HG03469 (cell line): Measurements from ENCODE around the gene GRIFIN.
A peak's percentile ranks its signal among the peaks of the same experiment; 100 is the strongest.
"Not testable (repeated sequence)": the region's sequence is repeated elsewhere in the genome, so short reads cannot be mapped to it uniquely, and the experiment has no call there.

Experiments used
- ATAC-seq: cut with Tn5 transposase; IDR thresholded peaks from one replicate; pipeline ENCODE4 v1.9.1; 2021; ENCODE audit warnings: mild to moderate bottlenecking, moderate library complexity, moderate number of reproducible peaks; ENCODE audit not compliant: unreplicated experiment

Gene GRIFIN

GRCh38 chr7:2461268-2462026, 14.8 kb downstream of the GRIFIN start:
- ATAC-seq = no peak

GRCh38 chr7:2460641-2461040, 15.6 kb downstream of the GRIFIN start:
- no peak for ATAC-seq

GRCh38 chr7:2460188-2460587, 16.0 kb downstream of the GRIFIN start:
- ATAC-seq = no peak

- ATAC-seq = no peak
Observed at GRCh38 chr7:2459674-2460073, 16.5 kb downstream of the GRIFIN start.

- not testable (repeated sequence) for ATAC-seq
Observed at GRCh38 chr7:2453849-2454248, 22.3 kb downstream of the GRIFIN start.

GRCh38 chr7:2452643-2453270, 23.4 kb downstream of the GRIFIN start:
- no peak for ATAC-seq

- no peak for ATAC-seq
Observed at GRCh38 chr7:2452074-2452507, 24.1 kb downstream of the GRIFIN start.

- ATAC-seq = peak; percentile 56
Observed at GRCh38 chr7:2451171-2452073, 24.8 kb downstream of the GRIFIN start.

GRCh38 chr7:2450198-2451107, 25.7 kb downstream of the GRIFIN start:
- no peak for ATAC-seq

- no peak for ATAC-seq
Observed at GRCh38 chr7:2446676-2447075, 29.5 kb downstream of the GRIFIN start.

- no peak for ATAC-seq
Observed at GRCh38 chr7:2445898-2446555, 30.2 kb downstream of the GRIFIN start.

GRCh38 chr7:2445047-2445446, 31.2 kb downstream of the GRIFIN start:
- ATAC-seq = no peak

- no peak for ATAC-seq
Observed at GRCh38 chr7:2444476-2444875, 31.7 kb downstream of the GRIFIN start.

GRCh38 chr7:2443491-2443890, 32.7 kb downstream of the GRIFIN start:
- no peak for ATAC-seq

GRCh38 chr7:2441430-2442058, 34.7 kb downstream of the GRIFIN start:
- no peak for ATAC-seq

GRCh38 chr7:2440608-2441245, 35.5 kb downstream of the GRIFIN start:
- ATAC-seq = no peak

- no peak for ATAC-seq
Observed at GRCh38 chr7:2438775-2439174, 37.4 kb downstream of the GRIFIN start.

- no peak for ATAC-seq
Observed at GRCh38 chr7:2438186-2438585, 38.0 kb downstream of the GRIFIN start.
